K562 (cell line): Measurements from ENCODE around the gene HAS3. TPM values are rescaled to one million over a fixed set of nuclear protein-coding genes. Genes with fewer than 3 reads are reported as not detected.

Source experiments
- ATAC-seq: fragments of 200-7000 bp; cut with Tn5 transposase; 3 replicates; pipeline ENCODE4 v1.9.1; 2020; ENCODE audit warnings: moderate library complexity
- BruUV-seq: library from RNA; stranded (reverse); fragments of 400-500 nt; replicated peaks from 2 replicates; lab custom pipeline; 2021; lab: Mats Ljungman, UMichigan
- CTCF ChIA-PET: fragments of 300-600 bp; formaldehyde crosslinking; extraction: SDS; loops from one replicate; lab custom pipeline; 2021; ENCODE audit warnings: low intra/inter-chr PET ratio; lab: Yijun Ruan, JAX
- POLR2A ChIA-PET: fragments of 300-600, 350-650 bp; sonication (Branson Sonifier 250); formaldehyde crosslinking; extraction: SDS; loops from one replicate; lab custom pipeline; 2021; ENCODE audit warnings: antibody characterized with exemption, inconsistent platforms; lab: Yijun Ruan, JAX
- DNase-seq, 4 experiments: peaks; one replicate each; pipeline versions ENCODE4 v3.0.0 to v3.0.0-alpha.2; 2011 to 2018; ENCODE audit warnings: low spot score in 3 of 4, mixed read lengths in 3 of 4; ENCODE audit errors: extremely low read depth in 1 of 4
- FAIRE-seq: peaks from 2 replicates; lab custom pipeline; 2011; peaks lifted over from hg19 to GRCh38; lab: Jason Lieb, UNC
- H2AFZ ChIP-seq: 2 replicates; pipeline ENCODE4 v1.6.0; 2011; ENCODE audit warnings: low read depth, low read length, control low read depth, inconsistent platforms
- H3K27ac ChIP-seq: fragments of 200-600 bp; 3 replicates; pipeline ENCODE4 v1.8.0; 2011; ENCODE audit warnings: low read depth, mild to moderate bottlenecking, control low read depth, inconsistent platforms, low read length, moderate library complexity, mixed read lengths; ENCODE audit errors: extremely low read depth
- H3K27me3 ChIP-seq, 2 experiments: fragments of 300-600 bp in 1 of 2; 2 replicates in 1 of 2; 3 replicates in 1 of 2; pipeline versions ENCODE4 v1.6.0 to v1.8.0; 2011; ENCODE audit warnings: inconsistent platforms in 2 of 2, low read length in 2 of 2, mild to moderate bottlenecking in 1 of 2, mixed read lengths in 1 of 2, moderate library complexity in 1 of 2; ENCODE audit not compliant: control insufficient read depth in 2 of 2, insufficient read depth in 2 of 2
- H3K36me3 ChIP-seq: fragments of 300-600 bp; 3 replicates; pipeline ENCODE4 v1.8.0; 2011; ENCODE audit warnings: mild to moderate bottlenecking, low read length, inconsistent platforms; ENCODE audit not compliant: control insufficient read depth, insufficient read depth
- H3K4me1 ChIP-seq, 2 experiments: fragments of 200-600 bp in 1 of 2; replicated peaks in 1 of 2; 2 replicates in 1 of 2; 3 replicates in 1 of 2; pipeline versions ENCODE4 v1.5.1 to v1.8.0; 2011; ENCODE audit warnings: inconsistent platforms in 2 of 2, low read length in 2 of 2, mild to moderate bottlenecking in 1 of 2, mixed read lengths in 1 of 2, moderate library complexity in 1 of 2; ENCODE audit not compliant: control insufficient read depth in 2 of 2, insufficient read depth in 2 of 2
- H3K4me2 ChIP-seq: 2 replicates; pipeline ENCODE4 v1.6.1; 2011; ENCODE audit warnings: low read length, control low read depth, inconsistent platforms, mixed read lengths; ENCODE audit not compliant: insufficient read depth
- H3K4me3 ChIP-seq: fragments of 200-600 bp; sonication (generic), shearing (Covaris generic); 2 replicates; pipeline ENCODE4 v1.5.1; 2016; ENCODE audit warnings: control low read depth, inconsistent platforms
- H3K79me2 ChIP-seq: fragments of 200-600 bp; 3 replicates; pipeline ENCODE4 v1.8.0; 2011; ENCODE audit warnings: low read length, inconsistent platforms; ENCODE audit not compliant: control insufficient read depth, insufficient read depth
- H3K9ac ChIP-seq, 2 experiments: 2 replicates each; pipeline versions ENCODE4 v1.6.0 to v1.6.1; 2011; ENCODE audit warnings: low read depth in 2 of 2, low read length in 2 of 2, control low read depth in 1 of 2, inconsistent platforms in 1 of 2, mild to moderate bottlenecking in 1 of 2, mixed read lengths in 1 of 2; ENCODE audit not compliant: insufficient read depth in 1 of 2
- H3K9me1 ChIP-seq: one replicate; pipeline ENCODE4 v1.6.0; 2011; ENCODE audit warnings: inconsistent platforms, mild to moderate bottlenecking, low read length, moderate library complexity; ENCODE audit not compliant: control insufficient read depth, insufficient read depth
- H3K9me3 ChIP-seq: replicated peaks from 2 replicates; pipeline ENCODE4 v1.5.1; 2011; ENCODE audit warnings: low read depth, low read length, inconsistent platforms; ENCODE audit not compliant: control insufficient read depth, insufficient read depth
- H4K20me1 ChIP-seq: replicated peaks from 2 replicates; pipeline ENCODE4 v1.6.1; 2011; ENCODE audit warnings: low read length, inconsistent platforms, mixed read lengths; ENCODE audit not compliant: control insufficient read depth, insufficient read depth
- ARHGAP35 ChIP-seq: fragments of 450-650 bp; IDR thresholded peaks from 2 replicates; pipeline ENCODE4 v1.6.1; 2018; ENCODE audit not compliant: partially characterized antibody
- CAMTA2 ChIP-seq: fragments of 250-450 bp; sonication (Bioruptor Pico); conservative IDR thresholded peaks from 2 replicates; pipeline ENCODE4 v1.5.1; 2022
- HMGXB4 ChIP-seq: sonication (generic); formaldehyde crosslinking; IDR thresholded peaks from 2 replicates; pipeline ENCODE4 v1.8.1; 2023; ENCODE audit warnings: mild to moderate bottlenecking, missing genetic modification reagents
- KLF10 ChIP-seq: fragments of 250-450 bp; sonication (Bioruptor Pico); IDR thresholded peaks from 2 replicates; pipeline ENCODE4 v1.6.1; 2021; ENCODE audit warnings: matching md5 sums
- MAFG ChIP-seq: fragments of 450-650 bp; conservative IDR thresholded peaks from 2 replicates; pipeline ENCODE4 v1.6.1; 2016; ENCODE audit warnings: missing genetic modification characterization, missing compliant biosample characterization
- MEF2D ChIP-seq: conservative IDR thresholded peaks from 2 replicates; pipeline ENCODE4 v1.6.1; 2016; ENCODE audit warnings: low read depth, missing genetic modification characterization, missing compliant biosample characterization
- MTA3 ChIP-seq: fragments of 450-650 bp; formaldehyde crosslinking; IDR thresholded peaks from 2 replicates; pipeline ENCODE4 v1.6.1; 2017; ENCODE audit warnings: mild to moderate bottlenecking, borderline replicate concordance
- PRDM10 ChIP-seq: fragments of 450-650 bp; IDR thresholded peaks from 2 replicates; pipeline ENCODE4 v1.6.1; 2018; ENCODE audit not compliant: partially characterized antibody
- PTRF ChIP-seq: fragments of 450-650 bp; IDR thresholded peaks from 2 replicates; pipeline ENCODE4 v1.6.1; 2016; ENCODE audit warnings: mild to moderate bottlenecking, missing genetic modification characterization, missing compliant biosample characterization
- SMARCE1 ChIP-seq: fragments of 450-650 bp; IDR thresholded peaks from 2 replicates; pipeline ENCODE4 v1.7.1; 2016; ENCODE audit warnings: mild to moderate bottlenecking
- ZBTB26 ChIP-seq: fragments of 450-650 bp; formaldehyde crosslinking; IDR thresholded peaks from 2 replicates; pipeline ENCODE4 v1.4.0; 2022; ENCODE audit warnings: missing genetic modification characterization
- ZNF395 ChIP-seq: fragments of 200-800 bp; sonication (Bioruptor generic); IDR thresholded peaks from 2 replicates; pipeline ENCODE4 v1.6.1; 2017; ENCODE audit warnings: missing genetic modification characterization, missing compliant biosample characterization
- WGBS: fragments of 100-300 bp; shearing (Covaris generic); methylation state at CpG from one replicate; pipeline ENCODE4 v1.1.6; 2016; ENCODE audit warnings: low coverage, mixed read lengths; ENCODE audit not compliant: insufficient coverage; ENCODE audit errors: missing lambda C conversion rate; 5-methylcytosine and 5-hydroxymethylcytosine counted together
- in situ Hi-C: fragments of 300-500 bp; cut with MboI; formaldehyde crosslinking; loops from 4 replicates; pipeline ENCODE4 v1.15.0; 2018; ENCODE audit warnings: inconsistent platforms, mixed read lengths
- intact Hi-C: fragments of 100-400 bp; cut with micrococcal nuclease; formaldehyde crosslinking; loops from 2 replicates; pipeline ENCODE4 v1.14.2; 2022
- polyA plus RNA-seq, 8 experiments: library from polyadenylated mRNA; depleted of rRNA in 4 of 8; stranded (reverse) in 5 of 8; unstranded in 3 of 8; fragments of >200 nt; fragmentation: Nextera tagmentation in 2 of 8; fragmentation: Illumina TruSeq in 1 of 8; extraction: Ambion mirVana in 2 of 8; extraction: Trizol in 1 of 8; gene quantifications; 2 replicates each; pipeline versions ENCODE4 v1.2.1 to v1.2.3, GENCODE V29; 2011 to 2014; ENCODE audit warnings: inconsistent platforms in 1 of 8, missing spikeins in 1 of 8
- total RNA-seq, 7 experiments: library from RNA; depleted of rRNA in 6 of 7; stranded (reverse); fragments of >200 nt in 6 of 7; fragmentation: Illumina TruSeq in 2 of 7; extraction: Trizol in 2 of 7; gene quantifications; 2 replicates each; pipeline versions ENCODE4 v1.2.1 to v1.2.3, GENCODE V29; 2011 to 2021; ENCODE audit warnings: low replicate concordance in 1 of 7

The HAS3 gene
- total and polyA plus RNA-seq, 9 of the 15 experiments (the other 6 are each of a cell fraction or from before 2014, with no cell fraction given): 0.04 to 0.33 (median 0.13) TPM; not detected in 1

GRCh38 chr16:69115837-69116236 is 10.4 kb downstream of the HAS3 start:
- Histone ChIP-seq H3K36me3 (peaks cover 52% of the 10 kb centered on the region), H3K9me1 (peaks cover 10% of the 10 kb centered on the region), H2AFZ (no peak overlapping the region), H3K4me3 (no peak overlapping the region), H3K9ac (no peak overlapping the region), H3K4me2 (no peak overlapping the region), H3K4me1 (peaks cover 7 to 16% of the 10 kb centered on the region in 2 experiments; a peak in 4 of 5 replicates), H3K9me3 (no peaks in the 10 kb centered on the region), H3K27ac (no peak overlapping the region), H3K79me2 (no peaks in the 10 kb centered on the region), H4K20me1 (peaks cover 10% of the 10 kb centered on the region; the same call in 1 of the 2 replicates), H3K27me3 (no peaks in the 10 kb centered on the region)
- ChIA-PET POLR2A (interaction anchor here (1.1 to 1.3 kb wide), 3 partner anchors 8 to 467 kb away, joined by 3 to 4 read pairs (median 4); no protein-coding TSS in a partner anchor), CTCF (no interaction called here)
- intact Hi-C loops (loop anchor here (10.0 kb wide), 1 partner anchor 591 kb away; no protein-coding TSS in a partner anchor), in situ Hi-C loops (loop anchor here (10.0 kb wide), 2 partner anchors 411 to 591 kb away; no protein-coding TSS in a partner anchor)
- no peak for TF ChIP-seq KLF10
- TF ChIP-seq ZNF395 (CRISPR knock-in tag): no peak
- TF ChIP-seq HMGXB4 (CRISPR knock-in tag): no peak
- no peak for TF ChIP-seq ARHGAP35
- TF ChIP-seq PTRF (tag): no peak
- TF ChIP-seq MAFG (tag): no peak
- TF ChIP-seq PRDM10: no peak
- TF ChIP-seq CAMTA2: no peak
- no peak for TF ChIP-seq SMARCE1
- no peak for TF ChIP-seq ZBTB26 (CRISPR knock-in tag)
- no peak for TF ChIP-seq MTA3
- no peak for TF ChIP-seq MEF2D (tag)
- no peak for FAIRE-seq
- BruUV-seq: no TSS peak
- DNase-seq: no peak
- no peak for ATAC-seq
- WGBS: 11% methylated on average over 1 of the region's 1 CpG
